Trophoblast cell (in vitro differentiated cells and primary cell): Measurements from ENCODE around the gene POMGNT1.
A peak's percentile ranks its signal among the peaks of the same experiment; 100 is the strongest.
"Not testable (repeated sequence)": the region's sequence is repeated elsewhere in the genome, so short reads cannot be mapped to it uniquely, and the experiment has no call there.

Experiments
- DNase-seq, 2 donors: peaks; one replicate each; pipeline ENCODE4 v3.0.0-alpha.2; 2016
- H2AFZ ChIP-seq: 2 replicates; pipeline ENCODE4 v1.6.1; 2013; ENCODE audit warnings: low read length, moderate library complexity, mild to moderate bottlenecking; ENCODE audit not compliant: insufficient read depth, poor library complexity
- H2AK5ac ChIP-seq: 2 replicates; pipeline ENCODE4 v1.6.1; 2013; ENCODE audit warnings: mild to moderate bottlenecking, low read length
- H2BK120ac ChIP-seq: 2 replicates; pipeline ENCODE4 v1.6.1; 2013; ENCODE audit warnings: low read length, mild to moderate bottlenecking, moderate library complexity; ENCODE audit not compliant: insufficient read depth, poor library complexity
- H2BK12ac ChIP-seq: 2 replicates; pipeline ENCODE4 v1.6.1; 2013; ENCODE audit warnings: mild to moderate bottlenecking, low read length, moderate library complexity
- H2BK5ac ChIP-seq: 2 replicates; pipeline ENCODE4 v1.6.1; 2013; ENCODE audit warnings: low read length, low read depth, moderate library complexity, mild to moderate bottlenecking; ENCODE audit not compliant: poor library complexity
- H3K14ac ChIP-seq: 2 replicates; pipeline ENCODE4 v1.6.1; 2013; ENCODE audit warnings: mild to moderate bottlenecking, low read length
- H3K18ac ChIP-seq: 2 replicates; pipeline ENCODE4 v1.6.1; 2013; ENCODE audit warnings: mild to moderate bottlenecking, low read length
- H3K23ac ChIP-seq: 2 replicates; pipeline ENCODE4 v1.6.1; 2013; ENCODE audit warnings: low read length
- H3K27ac ChIP-seq: 2 replicates; pipeline ENCODE4 v1.5.1; 2013; ENCODE audit warnings: low read depth, mild to moderate bottlenecking, inconsistent platforms, low read length, moderate library complexity
- H3K27me3 ChIP-seq: 2 replicates; pipeline ENCODE4 v1.6.1; 2013; ENCODE audit warnings: inconsistent platforms, mild to moderate bottlenecking, low read length, moderate library complexity; ENCODE audit not compliant: insufficient read depth
- H3K36me3 ChIP-seq, 2 experiments: 1 replicate in 1 of 2; 2 replicates in 1 of 2; pipeline ENCODE4 v1.6.1; 2013; ENCODE audit warnings: low read length in 2 of 2, mild to moderate bottlenecking in 2 of 2, moderate library complexity in 1 of 2; ENCODE audit not compliant: insufficient read depth in 2 of 2, control insufficient read depth in 1 of 2
- H3K4ac ChIP-seq: 2 replicates; pipeline ENCODE4 v1.6.1; 2013; ENCODE audit warnings: low read depth, mild to moderate bottlenecking, low read length, moderate library complexity
- H3K4me1 ChIP-seq, 2 experiments: 1 replicate in 1 of 2; 2 replicates in 1 of 2; pipeline ENCODE4 v1.6.1; 2013; ENCODE audit warnings: low read length in 2 of 2, mild to moderate bottlenecking in 2 of 2, moderate library complexity in 1 of 2; ENCODE audit not compliant: insufficient read depth in 2 of 2, control insufficient read depth in 1 of 2
- H3K4me2 ChIP-seq: 2 replicates; pipeline ENCODE4 v1.6.1; 2013; ENCODE audit warnings: inconsistent platforms, mild to moderate bottlenecking, low read length, moderate library complexity
- H3K4me3 ChIP-seq: 2 replicates; pipeline ENCODE4 v1.5.1; 2013; ENCODE audit warnings: mild to moderate bottlenecking, low read depth, low read length, inconsistent platforms
- H3K79me1 ChIP-seq: one replicate; pipeline ENCODE4 v1.6.1; 2013; ENCODE audit warnings: low read length
- H3K79me2 ChIP-seq: 2 replicates; pipeline ENCODE4 v1.6.1; 2013; ENCODE audit warnings: low read length, mild to moderate bottlenecking; ENCODE audit not compliant: control insufficient read depth, insufficient read depth, poor library complexity
- H3K9ac ChIP-seq: 2 replicates; pipeline ENCODE4 v1.6.1; 2013; ENCODE audit warnings: mild to moderate bottlenecking, low read length
- H3K9me3 ChIP-seq: 2 replicates; pipeline ENCODE4 v1.6.1; 2013; ENCODE audit warnings: low read depth, mild to moderate bottlenecking, control low read depth, inconsistent platforms, low read length; ENCODE audit not compliant: insufficient read depth
- H4K12ac ChIP-seq: 2 replicates; pipeline ENCODE4 v1.6.1; 2013; ENCODE audit warnings: low read depth, mild to moderate bottlenecking, low read length, moderate library complexity
- H4K8ac ChIP-seq: 2 replicates; pipeline ENCODE4 v1.6.1; 2013; ENCODE audit warnings: low read depth, mild to moderate bottlenecking, low read length, moderate library complexity
- H4K91ac ChIP-seq: one replicate; pipeline ENCODE4 v1.6.1; 2013; ENCODE audit warnings: low read depth, mild to moderate bottlenecking, low read length, moderate library complexity
- WGBS: extraction: QIAGEN DNeasy Blood & Tissue Kit; methylation state at CpG from one replicate; pipeline ENCODE4 v1.1.7; 2013; ENCODE audit warnings: missing lambda C conversion rate; ENCODE audit not compliant: insufficient read length, insufficient coverage; ENCODE audit errors: extremely low coverage; 5-methylcytosine and 5-hydroxymethylcytosine counted together

POMGNT1 gene

DNA sequence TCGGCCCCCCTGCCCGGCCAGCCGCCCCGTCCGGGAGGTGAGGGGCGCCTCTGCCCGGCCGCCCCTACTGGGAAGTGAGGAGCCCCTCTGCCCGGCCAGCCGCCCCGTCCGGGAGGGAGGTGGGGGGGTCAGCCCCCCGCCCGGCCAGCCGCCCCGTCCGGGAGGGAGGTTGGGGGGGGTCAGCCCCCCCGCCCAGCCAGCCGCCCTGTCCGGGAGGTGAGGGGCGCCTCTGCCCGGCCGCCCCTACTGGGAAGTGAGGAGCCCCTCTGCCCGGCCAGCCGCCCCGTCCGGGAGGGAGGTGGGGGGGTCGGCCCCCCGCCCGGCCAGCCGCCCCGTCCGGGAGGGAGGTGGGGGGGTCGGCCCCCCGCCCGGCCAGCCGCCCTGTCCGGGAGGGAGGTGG is 43.5 kb upstream of the POMGNT1 start:
- H3K79me2 ChIP-seq, H3K14ac ChIP-seq, H3K9ac ChIP-seq, H3K79me1 ChIP-seq, H3K36me3 ChIP-seq, H3K18ac ChIP-seq, H3K27me3 ChIP-seq, DNase-seq, H3K4me2 ChIP-seq, H2BK12ac ChIP-seq, H3K9me3 ChIP-seq, H4K8ac ChIP-seq, H4K91ac ChIP-seq, H2AFZ ChIP-seq, H2AK5ac ChIP-seq, H2BK5ac ChIP-seq, H2BK120ac ChIP-seq, H3K4me1 ChIP-seq, H3K4me3 ChIP-seq, H3K23ac ChIP-seq, H4K12ac ChIP-seq, H3K4ac ChIP-seq, H3K27ac ChIP-seq: not testable (repeated sequence)
- no CpG with 5 or more reads among the region's 38 CpGs for WGBS

DNA sequence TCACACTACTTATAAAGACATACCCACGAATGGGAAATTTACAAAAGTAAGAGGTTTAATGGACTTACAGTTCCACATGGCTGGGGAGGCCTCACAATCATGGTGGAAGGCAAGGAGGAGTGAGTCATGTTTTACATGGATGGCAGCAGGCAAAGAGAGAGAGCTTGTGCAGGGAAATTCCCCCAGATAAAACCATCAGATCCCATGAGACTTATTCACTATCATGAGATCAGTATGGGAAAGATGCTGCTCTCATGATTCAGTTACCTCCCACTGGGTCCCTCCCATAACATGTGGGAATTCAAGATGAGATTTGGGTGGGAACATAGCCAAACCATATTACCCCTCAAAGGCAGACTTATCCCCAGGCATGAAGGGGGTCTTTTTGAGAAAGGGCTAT is 40.6 kb upstream of the POMGNT1 start:
- not testable (repeated sequence) for H3K9me3 ChIP-seq, H3K14ac ChIP-seq, H2BK5ac ChIP-seq, H2BK12ac ChIP-seq, H3K4me3 ChIP-seq, H4K8ac ChIP-seq, H2AFZ ChIP-seq, H3K27me3 ChIP-seq, H3K18ac ChIP-seq, H3K4me2 ChIP-seq, H4K91ac ChIP-seq, H3K9ac ChIP-seq, H2AK5ac ChIP-seq, H2BK120ac ChIP-seq, H4K12ac ChIP-seq, H3K36me3 ChIP-seq, H3K4me1 ChIP-seq, H3K23ac ChIP-seq, H3K79me1 ChIP-seq, H3K27ac ChIP-seq, H3K4ac ChIP-seq, H3K79me2 ChIP-seq
- no CpG with 5 or more reads among the region's 1 CpG for WGBS
- peak; percentile 10 to 21 for DNase-seq

DNA sequence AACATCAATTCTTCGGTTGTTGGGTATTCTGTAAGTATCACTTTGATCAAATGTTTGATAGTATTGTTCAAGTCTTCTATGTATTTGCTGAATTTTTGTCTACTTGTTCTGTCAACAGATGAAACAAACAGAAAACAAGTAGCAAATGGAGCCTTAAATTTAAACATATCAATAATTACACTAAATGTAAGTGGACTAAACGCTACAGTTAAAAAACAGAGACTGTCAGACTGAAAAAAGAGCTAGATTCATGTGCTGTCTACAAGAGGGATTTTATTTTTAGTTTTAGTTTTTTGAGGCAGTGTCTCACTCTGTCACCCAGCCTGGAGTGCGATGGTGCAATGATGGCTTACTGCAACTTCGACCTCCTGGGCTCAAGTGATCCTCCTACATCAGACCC is 38.6 kb upstream of the POMGNT1 start:
- Histone ChIP-seq H3K36me3 (no peaks in the 10 kb centered on the region), H3K4ac (no peak overlapping the region), H2BK12ac (no peak overlapping the region), H3K27ac (no peak overlapping the region), H3K23ac (no peak overlapping the region), H3K9ac (no peak overlapping the region), H4K8ac (no peak overlapping the region), H3K79me2 (no peaks in the 10 kb centered on the region), H2AFZ (no peak overlapping the region), H3K79me1 (no peaks in the 10 kb centered on the region), H2BK5ac (no peak overlapping the region), H3K18ac (no peak overlapping the region), H3K14ac (no peak overlapping the region), H4K91ac (no peak overlapping the region), H2AK5ac (no peak overlapping the region), H3K4me2 (no peak overlapping the region), H3K9me3 (peaks cover 3% of the 10 kb centered on the region), H3K27me3 (no peaks in the 10 kb centered on the region), H3K4me1 (no peaks in the 10 kb centered on the region), H3K4me3 (no peak overlapping the region), H4K12ac (no peak overlapping the region), H2BK120ac (no peak overlapping the region)
- WGBS, result no CpG with 5 or more reads among the region's 4 CpGs
- DNase-seq, result no peak

DNA sequence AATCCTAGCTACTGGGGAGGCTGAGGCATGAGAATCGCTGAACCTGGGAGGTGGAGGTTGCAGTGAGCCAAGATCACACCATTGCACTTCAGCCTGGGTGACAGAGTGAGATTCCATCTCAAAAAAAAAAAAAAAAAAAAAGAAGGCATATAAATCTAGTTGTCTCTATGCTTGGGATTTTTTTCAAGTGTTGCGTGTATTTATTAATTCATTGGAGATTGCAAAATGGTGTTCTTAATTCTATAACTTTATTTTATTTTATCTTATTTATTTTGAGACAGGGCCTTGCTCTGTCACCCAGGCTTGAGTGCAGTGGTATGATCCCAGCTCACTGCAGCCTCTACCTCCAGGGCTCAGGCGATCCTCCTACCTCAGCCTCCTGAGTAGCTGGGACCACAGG is 33.0 kb upstream of the POMGNT1 start:
- not testable (repeated sequence) for DNase-seq, H3K9ac ChIP-seq, H3K4ac ChIP-seq, H3K27ac ChIP-seq, H2AK5ac ChIP-seq, H3K18ac ChIP-seq, H3K14ac ChIP-seq, H4K8ac ChIP-seq, H4K12ac ChIP-seq, H3K36me3 ChIP-seq, H3K27me3 ChIP-seq, H3K79me2 ChIP-seq, H2BK120ac ChIP-seq, H3K9me3 ChIP-seq, H2BK5ac ChIP-seq, H2AFZ ChIP-seq, H3K23ac ChIP-seq, H4K91ac ChIP-seq, H3K4me1 ChIP-seq, H2BK12ac ChIP-seq, H3K4me3 ChIP-seq, H3K4me2 ChIP-seq, H3K79me1 ChIP-seq
- no CpG with 5 or more reads among the region's 3 CpGs for WGBS
